Liver (tissue), 9 donors: ENCODE measurements around the gene IRGC. TPM values are rescaled to one million over a fixed set of nuclear protein-coding genes. Genes with fewer than 3 reads are reported as not detected.

ENCODE experiments used
- DNase-seq: peaks from one replicate; pipeline ENCODE4 v3.0.0-alpha.2; 2017; ENCODE audit warnings: low spot score
- H3K27ac ChIP-seq, 2 donors: one replicate each; pipeline ENCODE4 v1.7.0; 2013; ENCODE audit warnings: inconsistent platforms in 2 of 2, low read length in 2 of 2, control low read depth in 1 of 2, low read depth in 1 of 2, mild to moderate bottlenecking in 1 of 2
- H3K27me3 ChIP-seq, 4 donors: one replicate each; pipeline versions ENCODE4 v1.6.1 to v1.7.0; 2013; ENCODE audit warnings: low read length in 3 of 4, inconsistent platforms in 1 of 4, mild to moderate bottlenecking in 1 of 4, moderate library complexity in 1 of 4; ENCODE audit not compliant: control insufficient read depth in 4 of 4, insufficient read depth in 4 of 4
- H3K36me3 ChIP-seq, 4 donors: one replicate each; pipeline versions ENCODE4 v1.6.1 to v1.7.0; 2013; ENCODE audit warnings: low read length in 3 of 4, mild to moderate bottlenecking in 3 of 4, low read depth in 1 of 4, moderate library complexity in 1 of 4; ENCODE audit not compliant: control insufficient read depth in 4 of 4, insufficient read depth in 3 of 4
- H3K4me1 ChIP-seq, 4 donors: one replicate each; pipeline versions ENCODE4 v1.6.1 to v1.7.0; 2013; ENCODE audit warnings: low read length in 3 of 4, mild to moderate bottlenecking in 3 of 4, moderate library complexity in 1 of 4; ENCODE audit not compliant: control insufficient read depth in 4 of 4, insufficient read depth in 4 of 4
- H3K4me3 ChIP-seq, 3 donors: one replicate each; pipeline versions ENCODE4 v1.6.1 to v1.7.0; 2013; ENCODE audit warnings: low read length in 3 of 3, control low read depth in 1 of 3, low read depth in 1 of 3, mild to moderate bottlenecking in 1 of 3
- H3K9ac ChIP-seq, 2 donors: one replicate each; pipeline ENCODE4 v1.7.0; 2013; ENCODE audit warnings: low read length in 2 of 2, mild to moderate bottlenecking in 2 of 2, moderate library complexity in 2 of 2, control low read depth in 1 of 2, low read depth in 1 of 2
- H3K9me3 ChIP-seq, 4 donors: one replicate each; pipeline versions ENCODE4 v1.6.1 to v1.7.0; 2013; ENCODE audit warnings: low read length in 3 of 4; ENCODE audit not compliant: control insufficient read depth in 4 of 4
- EGR1 ChIP-seq, 2 donors: IDR thresholded peaks; 2 replicates each; pipeline ENCODE4 v1.6.1; 2016 to 2018; ENCODE audit warnings: antibody characterized with exemption in 2 of 2, low read depth in 2 of 2
- FOXA1 ChIP-seq: IDR thresholded peaks from 2 replicates; pipeline ENCODE4 v1.6.1; 2016; ENCODE audit warnings: antibody characterized with exemption
- FOXA2 ChIP-seq: IDR thresholded peaks from 2 replicates; pipeline ENCODE4 v1.6.1; 2016; ENCODE audit warnings: antibody characterized with exemption
- GABPA ChIP-seq, 2 donors: IDR thresholded peaks in 1 of 2; conservative IDR thresholded peaks in 1 of 2; 2 replicates each; pipeline ENCODE4 v1.6.1; 2016; ENCODE audit warnings: antibody characterized with exemption in 2 of 2, mild to moderate bottlenecking in 1 of 2, moderate library complexity in 1 of 2
- HNF4A ChIP-seq, 2 donors: conservative IDR thresholded peaks; 2 replicates each; pipeline ENCODE4 v1.6.1; 2016; ENCODE audit warnings: antibody characterized with exemption in 2 of 2, mild to moderate bottlenecking in 2 of 2
- HNF4G ChIP-seq: IDR thresholded peaks from 2 replicates; pipeline ENCODE4 v1.6.1; 2016; ENCODE audit warnings: antibody characterized with exemption
- JUND ChIP-seq, 2 donors: IDR thresholded peaks; 2 replicates each; pipeline ENCODE4 v1.6.1; 2016; ENCODE audit warnings: antibody characterized with exemption in 2 of 2
- NR2F2 ChIP-seq: IDR thresholded peaks from 2 replicates; pipeline ENCODE4 v1.6.1; 2016; ENCODE audit warnings: antibody characterized with exemption
- RAD21 ChIP-seq, 2 donors: IDR thresholded peaks; 2 replicates each; pipeline ENCODE4 v1.6.1; 2016; ENCODE audit warnings: antibody characterized with exemption in 2 of 2, mild to moderate bottlenecking in 2 of 2
- RXRA ChIP-seq, 2 donors: IDR thresholded peaks; 2 replicates each; pipeline ENCODE4 v1.6.1; 2017 to 2018; ENCODE audit warnings: antibody characterized with exemption in 2 of 2, mild to moderate bottlenecking in 1 of 2
- SP1 ChIP-seq: IDR thresholded peaks from 2 replicates; pipeline ENCODE4 v1.6.1; 2018; ENCODE audit warnings: antibody characterized with exemption, mild to moderate bottlenecking
- TAF1 ChIP-seq: conservative IDR thresholded peaks from 2 replicates; pipeline ENCODE4 v1.6.1; 2016; ENCODE audit warnings: antibody characterized with exemption, mild to moderate bottlenecking
- YY1 ChIP-seq: IDR thresholded peaks from 2 replicates; pipeline ENCODE4 v1.6.1; 2016; ENCODE audit warnings: antibody characterized with exemption, mild to moderate bottlenecking
- WGBS: extraction: QIAGEN DNeasy Blood & Tissue Kit; methylation state at CpG from one replicate; pipeline ENCODE4 v1.1.7; 2013; 5-methylcytosine and 5-hydroxymethylcytosine counted together
- polyA plus RNA-seq, 2 donors: library from polyadenylated mRNA; stranded (reverse) in 1 of 2; unstranded in 1 of 2; fragments of 200-250 nt in 1 of 2; fragments of >200 nt in 1 of 2; fragmentation: Nextera tagmentation in 1 of 2; extraction: Ambion mirVana in 1 of 2; gene quantifications; one replicate each; pipeline versions ENCODE4 v1.2.1 to v1.2.3, GENCODE V29; 2013 to 2015
- total RNA-seq, 2 donors: library from RNA; depleted of rRNA; stranded (reverse); fragments of >200 nt; gene quantifications; one replicate each; pipeline ENCODE4 v1.2.3, GENCODE V29; 2014
- TF ChIP-seq, protein P1 (sequence below): fragments of 150-350 bp; IDR thresholded peaks from 2 replicates; pipeline ENCODE4 v1.5.1; 2017; ENCODE audit warnings: improper control_type of control experiment, low read depth, low read length; ENCODE audit not compliant: missing input control
- TF ChIP-seq, protein P2 (sequence below): IDR thresholded peaks from 2 replicates; pipeline ENCODE4 v1.6.1; 2016; ENCODE audit warnings: antibody characterized with exemption
- TF ChIP-seq, protein P3 (sequence below): IDR thresholded peaks from 2 replicates; pipeline ENCODE4 v1.6.1; 2016; ENCODE audit warnings: antibody characterized with exemption, mild to moderate bottlenecking
- TF ChIP-seq, protein P4 (sequence below): IDR thresholded peaks from 2 replicates; pipeline ENCODE4 v1.6.1; 2016; ENCODE audit warnings: antibody characterized with exemption
- TF ChIP-seq, protein P5 (sequence below): IDR thresholded peaks from 2 replicates; pipeline ENCODE4 v1.6.1; 2016; ENCODE audit warnings: antibody characterized with exemption
- donor health status: healthy.
- donor health status: healthy.
- donor health status: healthy.
- donor health status: healthy.
- donor health status: healthy.

Gene IRGC
- total and polyA plus RNA-seq, 4 donors: not detected

DNA sequence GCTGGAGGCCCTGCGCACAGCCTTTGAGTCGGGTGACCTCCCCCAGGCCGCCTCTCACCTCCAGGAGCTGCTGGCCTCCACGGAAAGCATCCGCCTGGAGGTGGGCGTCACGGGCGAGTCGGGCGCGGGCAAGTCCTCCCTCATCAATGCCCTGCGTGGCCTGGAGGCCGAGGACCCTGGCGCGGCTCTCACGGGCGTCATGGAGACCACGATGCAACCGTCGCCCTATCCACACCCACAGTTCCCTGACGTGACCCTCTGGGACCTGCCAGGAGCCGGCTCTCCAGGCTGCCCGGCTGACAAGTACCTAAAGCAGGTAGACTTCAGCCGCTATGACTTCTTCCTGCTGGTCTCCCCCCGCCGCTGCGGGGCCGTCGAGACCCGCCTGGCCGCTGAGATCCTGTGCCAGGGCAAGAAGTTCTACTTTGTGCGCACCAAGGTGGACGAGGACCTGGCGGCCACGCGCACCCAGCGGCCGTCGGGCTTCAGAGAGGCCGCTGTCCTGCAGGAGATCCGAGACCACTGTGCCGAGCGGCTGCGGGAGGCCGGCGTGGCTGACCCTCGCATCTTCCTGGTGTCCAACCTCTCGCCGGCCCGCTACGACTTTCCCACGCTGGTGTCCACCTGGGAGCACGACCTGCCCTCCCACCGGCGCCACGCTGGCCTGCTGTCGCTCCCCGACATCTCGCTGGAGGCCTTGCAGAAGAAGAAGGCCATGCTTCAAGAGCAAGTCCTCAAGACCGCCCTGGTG, 2.9 kb downstream of the IRGC start:
- Histone ChIP-seq H3K27me3 (no peaks in the 10 kb centered on the region), H3K9me3 (no peaks in the 10 kb centered on the region), H3K36me3 (no peaks in the 10 kb centered on the region), H3K9ac (no peak overlapping the region), H3K27ac (no peak overlapping the region), H3K4me3 (no peak overlapping the region), H3K4me1 (no peaks in the 10 kb centered on the region)
- no peak for DNase-seq
- 91% methylated on average over 60 of the region's 60 CpGs for WGBS
- TF ChIP-seq, protein P1, sequence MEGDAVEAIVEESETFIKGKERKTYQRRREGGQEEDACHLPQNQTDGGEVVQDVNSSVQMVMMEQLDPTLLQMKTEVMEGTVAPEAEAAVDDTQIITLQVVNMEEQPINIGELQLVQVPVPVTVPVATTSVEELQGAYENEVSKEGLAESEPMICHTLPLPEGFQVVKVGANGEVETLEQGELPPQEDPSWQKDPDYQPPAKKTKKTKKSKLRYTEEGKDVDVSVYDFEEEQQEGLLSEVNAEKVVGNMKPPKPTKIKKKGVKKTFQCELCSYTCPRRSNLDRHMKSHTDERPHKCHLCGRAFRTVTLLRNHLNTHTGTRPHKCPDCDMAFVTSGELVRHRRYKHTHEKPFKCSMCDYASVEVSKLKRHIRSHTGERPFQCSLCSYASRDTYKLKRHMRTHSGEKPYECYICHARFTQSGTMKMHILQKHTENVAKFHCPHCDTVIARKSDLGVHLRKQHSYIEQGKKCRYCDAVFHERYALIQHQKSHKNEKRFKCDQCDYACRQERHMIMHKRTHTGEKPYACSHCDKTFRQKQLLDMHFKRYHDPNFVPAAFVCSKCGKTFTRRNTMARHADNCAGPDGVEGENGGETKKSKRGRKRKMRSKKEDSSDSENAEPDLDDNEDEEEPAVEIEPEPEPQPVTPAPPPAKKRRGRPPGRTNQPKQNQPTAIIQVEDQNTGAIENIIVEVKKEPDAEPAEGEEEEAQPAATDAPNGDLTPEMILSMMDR: no peak
- TF ChIP-seq FOXA2: no peak
- TF ChIP-seq RAD21 (IDR thresholded peaks at IDR 0.05): no peak
- TF ChIP-seq FOXA1: no peak
- TF ChIP-seq TAF1: no peak
- no peak for TF ChIP-seq RXRA (IDR thresholded peaks at IDR 0.05)
- TF ChIP-seq HNF4A (conservative IDR thresholded peaks at IDR 0.05): no peak
- TF ChIP-seq JUND (IDR thresholded peaks at IDR 0.05): no peak
- TF ChIP-seq YY1: no peak
- TF ChIP-seq, protein P2, sequence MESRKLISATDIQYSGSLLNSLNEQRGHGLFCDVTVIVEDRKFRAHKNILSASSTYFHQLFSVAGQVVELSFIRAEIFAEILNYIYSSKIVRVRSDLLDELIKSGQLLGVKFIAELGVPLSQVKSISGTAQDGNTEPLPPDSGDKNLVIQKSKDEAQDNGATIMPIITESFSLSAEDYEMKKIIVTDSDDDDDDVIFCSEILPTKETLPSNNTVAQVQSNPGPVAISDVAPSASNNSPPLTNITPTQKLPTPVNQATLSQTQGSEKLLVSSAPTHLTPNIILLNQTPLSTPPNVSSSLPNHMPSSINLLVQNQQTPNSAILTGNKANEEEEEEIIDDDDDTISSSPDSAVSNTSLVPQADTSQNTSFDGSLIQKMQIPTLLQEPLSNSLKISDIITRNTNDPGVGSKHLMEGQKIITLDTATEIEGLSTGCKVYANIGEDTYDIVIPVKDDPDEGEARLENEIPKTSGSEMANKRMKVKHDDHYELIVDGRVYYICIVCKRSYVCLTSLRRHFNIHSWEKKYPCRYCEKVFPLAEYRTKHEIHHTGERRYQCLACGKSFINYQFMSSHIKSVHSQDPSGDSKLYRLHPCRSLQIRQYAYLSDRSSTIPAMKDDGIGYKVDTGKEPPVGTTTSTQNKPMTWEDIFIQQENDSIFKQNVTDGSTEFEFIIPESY: no peak
- TF ChIP-seq GABPA (IDR thresholded peaks at IDR 0.05 in 1 of 2, conservative IDR thresholded peaks at IDR 0.05 in 1 of 2): no peak
- TF ChIP-seq SP1: no peak
- TF ChIP-seq HNF4G: no peak

DNA sequence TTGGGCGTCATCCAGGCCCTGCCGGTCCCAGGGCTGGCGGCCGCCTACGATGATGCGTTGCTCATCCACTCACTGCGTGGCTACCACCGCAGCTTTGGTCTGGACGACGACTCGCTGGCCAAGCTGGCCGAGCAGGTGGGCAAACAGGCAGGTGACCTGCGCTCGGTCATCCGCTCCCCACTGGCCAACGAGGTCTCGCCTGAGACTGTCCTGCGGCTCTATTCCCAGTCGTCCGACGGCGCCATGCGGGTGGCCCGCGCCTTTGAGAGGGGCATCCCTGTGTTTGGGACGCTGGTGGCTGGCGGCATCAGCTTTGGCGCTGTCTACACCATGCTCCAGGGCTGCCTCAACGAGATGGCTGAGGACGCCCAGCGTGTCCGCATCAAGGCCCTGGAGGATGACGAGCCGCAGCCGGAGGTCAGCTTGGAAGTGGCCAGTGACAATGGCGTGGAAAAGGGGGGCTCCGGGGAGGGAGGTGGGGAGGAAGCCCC, 3.5 kb downstream of the IRGC start:
- WGBS: 93% methylated on average over 37 of the region's 37 CpGs
- H3K4me1 ChIP-seq: no peaks in the 10 kb centered on the region
- no peak overlapping the region for H3K4me3 ChIP-seq
- H3K36me3 ChIP-seq: no peaks in the 10 kb centered on the region
- DNase-seq: no peak
- no peaks in the 10 kb centered on the region for H3K9me3 ChIP-seq
- H3K27me3 ChIP-seq: no peaks in the 10 kb centered on the region
- TF ChIP-seq SP1 (no peak), HNF4G (no peak), JUND (IDR thresholded peaks at IDR 0.05) (no peak), RXRA (IDR thresholded peaks at IDR 0.05) (no peak), YY1 (no peak), FOXA1 (no peak), FOXA2 (no peak), HNF4A (conservative IDR thresholded peaks at IDR 0.05) (no peak), TAF1 (no peak), NR2F2 (no peak), RAD21 (IDR thresholded peaks at IDR 0.05) (no peak), GABPA (IDR thresholded peaks at IDR 0.05 in 1 of 2, conservative IDR thresholded peaks at IDR 0.05 in 1 of 2) (no peak), EGR1 (IDR thresholded peaks at IDR 0.05; ENCODE audit: low read depth in 2 of 2) (no peak)
- TF ChIP-seq, protein P3, sequence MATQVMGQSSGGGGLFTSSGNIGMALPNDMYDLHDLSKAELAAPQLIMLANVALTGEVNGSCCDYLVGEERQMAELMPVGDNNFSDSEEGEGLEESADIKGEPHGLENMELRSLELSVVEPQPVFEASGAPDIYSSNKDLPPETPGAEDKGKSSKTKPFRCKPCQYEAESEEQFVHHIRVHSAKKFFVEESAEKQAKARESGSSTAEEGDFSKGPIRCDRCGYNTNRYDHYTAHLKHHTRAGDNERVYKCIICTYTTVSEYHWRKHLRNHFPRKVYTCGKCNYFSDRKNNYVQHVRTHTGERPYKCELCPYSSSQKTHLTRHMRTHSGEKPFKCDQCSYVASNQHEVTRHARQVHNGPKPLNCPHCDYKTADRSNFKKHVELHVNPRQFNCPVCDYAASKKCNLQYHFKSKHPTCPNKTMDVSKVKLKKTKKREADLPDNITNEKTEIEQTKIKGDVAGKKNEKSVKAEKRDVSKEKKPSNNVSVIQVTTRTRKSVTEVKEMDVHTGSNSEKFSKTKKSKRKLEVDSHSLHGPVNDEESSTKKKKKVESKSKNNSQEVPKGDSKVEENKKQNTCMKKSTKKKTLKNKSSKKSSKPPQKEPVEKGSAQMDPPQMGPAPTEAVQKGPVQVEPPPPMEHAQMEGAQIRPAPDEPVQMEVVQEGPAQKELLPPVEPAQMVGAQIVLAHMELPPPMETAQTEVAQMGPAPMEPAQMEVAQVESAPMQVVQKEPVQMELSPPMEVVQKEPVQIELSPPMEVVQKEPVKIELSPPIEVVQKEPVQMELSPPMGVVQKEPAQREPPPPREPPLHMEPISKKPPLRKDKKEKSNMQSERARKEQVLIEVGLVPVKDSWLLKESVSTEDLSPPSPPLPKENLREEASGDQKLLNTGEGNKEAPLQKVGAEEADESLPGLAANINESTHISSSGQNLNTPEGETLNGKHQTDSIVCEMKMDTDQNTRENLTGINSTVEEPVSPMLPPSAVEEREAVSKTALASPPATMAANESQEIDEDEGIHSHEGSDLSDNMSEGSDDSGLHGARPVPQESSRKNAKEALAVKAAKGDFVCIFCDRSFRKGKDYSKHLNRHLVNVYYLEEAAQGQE: no peak
- TF ChIP-seq, protein P2: no peak
- TF ChIP-seq, protein P4, sequence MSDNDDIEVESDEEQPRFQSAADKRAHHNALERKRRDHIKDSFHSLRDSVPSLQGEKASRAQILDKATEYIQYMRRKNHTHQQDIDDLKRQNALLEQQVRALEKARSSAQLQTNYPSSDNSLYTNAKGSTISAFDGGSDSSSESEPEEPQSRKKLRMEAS: no peak
- TF ChIP-seq, protein P1: no peak
- TF ChIP-seq, protein P5, sequence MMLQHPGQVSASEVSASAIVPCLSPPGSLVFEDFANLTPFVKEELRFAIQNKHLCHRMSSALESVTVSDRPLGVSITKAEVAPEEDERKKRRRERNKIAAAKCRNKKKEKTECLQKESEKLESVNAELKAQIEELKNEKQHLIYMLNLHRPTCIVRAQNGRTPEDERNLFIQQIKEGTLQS: no peak
- H3K27ac ChIP-seq: no peak overlapping the region
- H3K9ac ChIP-seq: no peak overlapping the region
